Panc1 (cell line): Measurements from ENCODE around the gene CLEC16A.

Source experiments
- POLR2AphosphoS5 ChIP-seq: IDR thresholded peaks from 2 replicates; pipeline ENCODE4 v1.6.1; 2012; ENCODE audit warnings: mild to moderate bottlenecking, low read depth, low read length, moderate library complexity
- SIN3A ChIP-seq: IDR thresholded peaks from 2 replicates; pipeline ENCODE4 v1.6.1; 2012; ENCODE audit warnings: low read depth, mild to moderate bottlenecking, low read length, moderate library complexity, borderline replicate concordance; ENCODE audit not compliant: insufficient read depth
- TCF7L2 ChIP-seq: IDR thresholded peaks from 2 replicates; pipeline ENCODE4 v1.6.1; 2011; ENCODE audit warnings: mild to moderate bottlenecking, low read depth, low read length, inconsistent platforms
- TF ChIP-seq, protein P1 (sequence below): fragments of 450-650 bp; IDR thresholded peaks from 2 replicates; pipeline ENCODE4 v1.5.1; 2017; ENCODE audit warnings: mild to moderate bottlenecking
- TF ChIP-seq, protein P2 (sequence below), 2 experiments: IDR thresholded peaks; 2 replicates each; pipeline ENCODE4 v1.6.1; 2011 to 2012; ENCODE audit warnings: low read depth in 2 of 2, control low read depth in 1 of 2, low read length in 1 of 2, mild to moderate bottlenecking in 1 of 2, moderate library complexity in 1 of 2; ENCODE audit not compliant: insufficient read depth in 1 of 2

DNA sequence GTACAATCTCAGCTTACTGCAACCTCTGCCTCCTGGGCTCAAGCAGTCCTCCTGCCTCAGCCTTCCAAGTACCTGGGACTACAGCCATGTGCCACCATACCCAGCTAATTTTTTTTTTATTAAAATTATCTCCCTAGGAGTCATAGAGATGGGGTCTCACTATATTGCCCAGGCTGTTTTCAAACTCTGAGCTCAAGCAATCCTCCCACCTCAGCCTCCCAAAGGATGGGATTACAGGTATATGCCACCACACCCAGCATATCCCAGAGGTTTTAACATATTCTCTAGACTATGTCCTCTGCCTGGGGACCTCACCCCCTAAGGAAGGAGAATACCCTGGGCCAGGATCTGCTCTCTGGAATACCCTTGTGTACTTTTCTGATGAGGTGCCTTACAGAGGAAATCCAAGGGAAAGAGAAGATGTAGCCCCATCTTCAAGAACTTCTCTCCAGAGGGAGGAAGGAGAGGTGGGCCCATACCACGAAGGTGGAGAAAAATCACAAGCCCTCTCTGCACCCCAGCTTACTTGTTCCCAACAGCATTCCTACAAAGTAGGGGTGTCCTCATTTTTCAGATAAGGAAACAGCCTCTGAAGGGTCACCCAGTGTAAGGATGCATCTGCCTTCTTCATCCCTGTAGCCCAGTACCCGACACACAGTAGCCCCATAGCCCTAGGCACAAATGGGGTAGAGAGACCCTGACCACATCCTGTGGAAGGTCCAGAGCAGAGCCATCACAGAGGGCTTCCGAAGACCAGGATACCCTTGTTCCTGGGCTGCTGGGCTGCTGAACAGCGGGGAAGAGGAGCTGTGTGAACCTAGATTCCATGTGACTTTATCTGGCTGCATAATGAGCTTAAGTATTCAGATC, 160.0 kb downstream of the CLEC16A start:
- TF ChIP-seq POLR2AphosphoS5 (no peak), TCF7L2 (no peak), SIN3A (no peak)
- TF ChIP-seq, protein P1, sequence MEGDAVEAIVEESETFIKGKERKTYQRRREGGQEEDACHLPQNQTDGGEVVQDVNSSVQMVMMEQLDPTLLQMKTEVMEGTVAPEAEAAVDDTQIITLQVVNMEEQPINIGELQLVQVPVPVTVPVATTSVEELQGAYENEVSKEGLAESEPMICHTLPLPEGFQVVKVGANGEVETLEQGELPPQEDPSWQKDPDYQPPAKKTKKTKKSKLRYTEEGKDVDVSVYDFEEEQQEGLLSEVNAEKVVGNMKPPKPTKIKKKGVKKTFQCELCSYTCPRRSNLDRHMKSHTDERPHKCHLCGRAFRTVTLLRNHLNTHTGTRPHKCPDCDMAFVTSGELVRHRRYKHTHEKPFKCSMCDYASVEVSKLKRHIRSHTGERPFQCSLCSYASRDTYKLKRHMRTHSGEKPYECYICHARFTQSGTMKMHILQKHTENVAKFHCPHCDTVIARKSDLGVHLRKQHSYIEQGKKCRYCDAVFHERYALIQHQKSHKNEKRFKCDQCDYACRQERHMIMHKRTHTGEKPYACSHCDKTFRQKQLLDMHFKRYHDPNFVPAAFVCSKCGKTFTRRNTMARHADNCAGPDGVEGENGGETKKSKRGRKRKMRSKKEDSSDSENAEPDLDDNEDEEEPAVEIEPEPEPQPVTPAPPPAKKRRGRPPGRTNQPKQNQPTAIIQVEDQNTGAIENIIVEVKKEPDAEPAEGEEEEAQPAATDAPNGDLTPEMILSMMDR, result no peak
- TF ChIP-seq, protein P2, sequence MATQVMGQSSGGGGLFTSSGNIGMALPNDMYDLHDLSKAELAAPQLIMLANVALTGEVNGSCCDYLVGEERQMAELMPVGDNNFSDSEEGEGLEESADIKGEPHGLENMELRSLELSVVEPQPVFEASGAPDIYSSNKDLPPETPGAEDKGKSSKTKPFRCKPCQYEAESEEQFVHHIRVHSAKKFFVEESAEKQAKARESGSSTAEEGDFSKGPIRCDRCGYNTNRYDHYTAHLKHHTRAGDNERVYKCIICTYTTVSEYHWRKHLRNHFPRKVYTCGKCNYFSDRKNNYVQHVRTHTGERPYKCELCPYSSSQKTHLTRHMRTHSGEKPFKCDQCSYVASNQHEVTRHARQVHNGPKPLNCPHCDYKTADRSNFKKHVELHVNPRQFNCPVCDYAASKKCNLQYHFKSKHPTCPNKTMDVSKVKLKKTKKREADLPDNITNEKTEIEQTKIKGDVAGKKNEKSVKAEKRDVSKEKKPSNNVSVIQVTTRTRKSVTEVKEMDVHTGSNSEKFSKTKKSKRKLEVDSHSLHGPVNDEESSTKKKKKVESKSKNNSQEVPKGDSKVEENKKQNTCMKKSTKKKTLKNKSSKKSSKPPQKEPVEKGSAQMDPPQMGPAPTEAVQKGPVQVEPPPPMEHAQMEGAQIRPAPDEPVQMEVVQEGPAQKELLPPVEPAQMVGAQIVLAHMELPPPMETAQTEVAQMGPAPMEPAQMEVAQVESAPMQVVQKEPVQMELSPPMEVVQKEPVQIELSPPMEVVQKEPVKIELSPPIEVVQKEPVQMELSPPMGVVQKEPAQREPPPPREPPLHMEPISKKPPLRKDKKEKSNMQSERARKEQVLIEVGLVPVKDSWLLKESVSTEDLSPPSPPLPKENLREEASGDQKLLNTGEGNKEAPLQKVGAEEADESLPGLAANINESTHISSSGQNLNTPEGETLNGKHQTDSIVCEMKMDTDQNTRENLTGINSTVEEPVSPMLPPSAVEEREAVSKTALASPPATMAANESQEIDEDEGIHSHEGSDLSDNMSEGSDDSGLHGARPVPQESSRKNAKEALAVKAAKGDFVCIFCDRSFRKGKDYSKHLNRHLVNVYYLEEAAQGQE (IDR thresholded peaks at IDR 0.05; ENCODE audit: insufficient read depth in 1 of 2, low read depth in 2 of 2, low read length in 1 of 2), result no peak
